Testis (tissue), 2 donors: Measurements from ENCODE around the gene ADCY5.

Source experiments
- POLR2A ChIP-seq: fragments of 450-650 bp; IDR thresholded peaks from one replicate; pipeline ENCODE4 v1.6.1; 2017; ENCODE audit warnings: antibody characterized with exemption, mild to moderate bottlenecking, moderate library complexity
- TF ChIP-seq, protein P1 (sequence below), 3 experiments: fragments of 450-650 bp in 2 of 3; fragments of 200-600 bp in 1 of 3; sonication (generic) in 1 of 3; IDR thresholded peaks; one replicate each; pipeline ENCODE4 v1.5.1; 2016 to 2019; ENCODE audit warnings: antibody characterized with exemption in 3 of 3, mild to moderate bottlenecking in 2 of 3, moderate library complexity in 1 of 3

DNA sequence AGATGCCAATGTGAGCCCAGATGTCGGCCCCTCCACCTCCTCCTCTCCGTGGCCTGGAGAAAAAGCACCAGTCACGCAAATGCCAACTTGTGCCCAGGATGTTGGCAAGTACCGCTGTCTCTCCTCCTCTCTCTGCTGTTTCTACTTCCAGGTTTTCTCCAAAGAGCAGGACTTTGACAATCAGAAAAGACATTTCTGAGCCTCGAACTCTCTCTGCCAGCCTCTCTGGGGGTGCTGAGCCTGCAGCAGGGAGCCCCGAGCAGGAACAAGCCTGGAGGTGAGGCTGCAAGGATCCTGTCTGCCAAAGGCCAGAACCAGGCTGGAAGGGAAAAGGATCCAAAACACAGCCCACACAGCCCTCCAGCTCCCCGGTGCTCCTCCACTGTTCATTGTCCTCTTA is 157.5 kb downstream of the ADCY5 start:
- TF ChIP-seq, protein P1, sequence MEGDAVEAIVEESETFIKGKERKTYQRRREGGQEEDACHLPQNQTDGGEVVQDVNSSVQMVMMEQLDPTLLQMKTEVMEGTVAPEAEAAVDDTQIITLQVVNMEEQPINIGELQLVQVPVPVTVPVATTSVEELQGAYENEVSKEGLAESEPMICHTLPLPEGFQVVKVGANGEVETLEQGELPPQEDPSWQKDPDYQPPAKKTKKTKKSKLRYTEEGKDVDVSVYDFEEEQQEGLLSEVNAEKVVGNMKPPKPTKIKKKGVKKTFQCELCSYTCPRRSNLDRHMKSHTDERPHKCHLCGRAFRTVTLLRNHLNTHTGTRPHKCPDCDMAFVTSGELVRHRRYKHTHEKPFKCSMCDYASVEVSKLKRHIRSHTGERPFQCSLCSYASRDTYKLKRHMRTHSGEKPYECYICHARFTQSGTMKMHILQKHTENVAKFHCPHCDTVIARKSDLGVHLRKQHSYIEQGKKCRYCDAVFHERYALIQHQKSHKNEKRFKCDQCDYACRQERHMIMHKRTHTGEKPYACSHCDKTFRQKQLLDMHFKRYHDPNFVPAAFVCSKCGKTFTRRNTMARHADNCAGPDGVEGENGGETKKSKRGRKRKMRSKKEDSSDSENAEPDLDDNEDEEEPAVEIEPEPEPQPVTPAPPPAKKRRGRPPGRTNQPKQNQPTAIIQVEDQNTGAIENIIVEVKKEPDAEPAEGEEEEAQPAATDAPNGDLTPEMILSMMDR (IDR thresholded peaks at IDR 0.05), result no peak
- no peak for TF ChIP-seq POLR2A
